Gastrocnemius medialis (tissue), 4 donors: ENCODE results near the gene INPP5A.

ENCODE experiments used
- CTCF ChIP-seq, 5 experiments: fragments of 450-650 bp in 3 of 5; fragments of 200-600 bp in 2 of 5; sonication (generic) in 2 of 5; IDR thresholded peaks in 4 of 5; conservative IDR thresholded peaks in 1 of 5; 1 replicate in 4 of 5; 2 replicates in 1 of 5; pipeline ENCODE4 v1.5.1; 2016 to 2019; ENCODE audit warnings: antibody characterized with exemption in 5 of 5, mild to moderate bottlenecking in 3 of 5, moderate library complexity in 3 of 5
- POLR2A ChIP-seq, 2 donors: fragments of 450-650 bp; IDR thresholded peaks; one replicate each; pipeline ENCODE4 v1.6.1; 2017; ENCODE audit warnings: antibody characterized with exemption in 2 of 2, mild to moderate bottlenecking in 2 of 2, moderate library complexity in 2 of 2

- TF ChIP-seq CTCF (IDR thresholded peaks at IDR 0.05 in 4 of 5, conservative IDR thresholded peaks at IDR 0.05 in 1 of 5) (no peak), POLR2A (IDR thresholded peaks at IDR 0.05) (no peak)
Measured at GRCh38 chr10:132798876-132799275, 261.3 kb downstream of the INPP5A start.
